Endodermal cell (in vitro differentiated cells): ENCODE measurements around the gene MAN2A2. TPM values are rescaled to one million over a fixed set of nuclear protein-coding genes. Genes with fewer than 3 reads are reported as not detected.
"Not testable (repeated sequence)": the region's sequence is repeated elsewhere in the genome, so short reads cannot be mapped to it uniquely, and the experiment has no call there.

Source experiments
- DNase-seq: peaks from one replicate; pipeline ENCODE4 v3.0.0-alpha.2; 2017
- H3K27ac ChIP-seq: 2 replicates; pipeline ENCODE4 v1.5.1; 2013; ENCODE audit warnings: mild to moderate bottlenecking, low read depth, low read length, moderate library complexity
- H3K27me3 ChIP-seq: 2 replicates; pipeline ENCODE4 v1.6.1; 2013; ENCODE audit warnings: mild to moderate bottlenecking, low read length, moderate library complexity; ENCODE audit not compliant: insufficient read depth, control insufficient read depth, poor library complexity, severe bottlenecking
- H3K36me3 ChIP-seq: 2 replicates; pipeline ENCODE4 v1.7.0; 2013; ENCODE audit warnings: mild to moderate bottlenecking, low read length, moderate library complexity; ENCODE audit not compliant: control insufficient read depth, insufficient read depth
- H3K4me1 ChIP-seq: one replicate; pipeline ENCODE4 v1.7.0; 2013; ENCODE audit warnings: low read length; ENCODE audit not compliant: control insufficient read depth, insufficient read depth
- H3K4me3 ChIP-seq: 2 replicates; pipeline ENCODE4 v1.5.1; 2013; ENCODE audit warnings: mild to moderate bottlenecking, low read length, moderate library complexity
- H3K9ac ChIP-seq: 2 replicates; pipeline ENCODE4 v1.6.1; 2013; ENCODE audit warnings: mild to moderate bottlenecking, low read length, moderate library complexity; ENCODE audit not compliant: poor library complexity, severe bottlenecking; ENCODE audit errors: extremely low read depth
- H3K9me3 ChIP-seq: 2 replicates; pipeline ENCODE4 v1.6.1; 2013; ENCODE audit warnings: mild to moderate bottlenecking, low read length, moderate library complexity; ENCODE audit not compliant: control insufficient read depth
- H3K27ac Mint-ChIP-seq: 2 replicates; pipeline ENCODE4 v1.8.0; 2020; ENCODE audit warnings: mixed read lengths
- H3K27me3 Mint-ChIP-seq: 2 replicates; pipeline ENCODE4 v1.8.0; 2021; ENCODE audit warnings: mild to moderate bottlenecking, mixed read lengths; ENCODE audit not compliant: insufficient read depth
- H3K36me3 Mint-ChIP-seq: 2 replicates; pipeline ENCODE4 v1.8.0; 2020; ENCODE audit warnings: low read depth, mixed read lengths
- H3K4me1 Mint-ChIP-seq: 2 replicates; pipeline ENCODE4 v1.8.0; 2020; ENCODE audit warnings: mixed read lengths
- H3K4me3 Mint-ChIP-seq: 2 replicates; pipeline ENCODE4 v1.8.0; 2020; ENCODE audit warnings: mild to moderate bottlenecking, moderate library complexity, mixed read lengths
- H3K9me3 Mint-ChIP-seq: 2 replicates; pipeline ENCODE4 v1.8.0; 2020; ENCODE audit warnings: mild to moderate bottlenecking, mixed read lengths
- CTCF ChIP-seq: fragments of 200-600 bp; sonication (generic); conservative IDR thresholded peaks from 2 replicates; pipeline ENCODE4 v1.5.0; 2021; ENCODE audit warnings: antibody characterized with exemption, mild to moderate bottlenecking
- WGBS, 2 experiments: methylation state at CpG; one replicate each; pipeline versions ENCODE4 v1.1.5 to v1.1.7; 2013; ENCODE audit warnings: missing lambda C conversion rate in 2 of 2, mixed read lengths in 1 of 2; ENCODE audit not compliant: insufficient coverage in 1 of 2, insufficient read length in 1 of 2; 5-methylcytosine and 5-hydroxymethylcytosine counted together
- total RNA-seq, 2 donors: library from RNA; stranded (reverse); fragmentation: NEBNext Ultra II Directional in 1 of 2; extraction: Animal tissue kit (Norgen Biotek cat#: 25700) in 1 of 2; gene quantifications; 2 replicates in 1 of 2; 3 replicates in 1 of 2; pipeline ENCODE4 v1.2.1, GENCODE V29; 2021

The MAN2A2 gene
- total RNA-seq, 2 donors from 2014 or later = 41.0 to 62.9 TPM

- H3K9ac ChIP-seq = no peak overlapping the region
- DNase-seq = no peak
Measured at GRCh38 chr15:90873488-90873997, 29.6 kb upstream of the MAN2A2 start.

GRCh38 chr15:90873998-90874605 lies 29.0 kb upstream of the MAN2A2 start:
- WGBS, 2 experiments = 50 to 52% methylated on average over 11 to 15 of the region's 15 CpGs
- no peaks in the 10 kb centered on the region for H3K9me3 Mint-ChIP-seq
- H3K27ac Mint-ChIP-seq = peak overlapping the region; percentile 78
- H3K4me1 Mint-ChIP-seq = peaks cover 42% of the 10 kb centered on the region
- H3K27me3 Mint-ChIP-seq = no peaks in the 10 kb centered on the region
- peak; percentile 81 for DNase-seq
- Histone ChIP-seq H3K27ac (no peak overlapping the region), H3K27me3 (no peaks in the 10 kb centered on the region), H3K36me3 (peaks cover 20% of the 10 kb centered on the region), H3K4me1 (peaks cover 33% of the 10 kb centered on the region), H3K9me3 (no peaks in the 10 kb centered on the region), H3K4me3 (peak overlapping the region; percentile 84), H3K9ac (no peak overlapping the region)
- H3K4me3 Mint-ChIP-seq = peak overlapping the region; percentile 67
- peaks cover 32% of the 10 kb centered on the region for H3K36me3 Mint-ChIP-seq
- TF ChIP-seq CTCF = no peak

More at GRCh38 chr15:90873488-90873997, 29.6 kb upstream of the MAN2A2 start:
- peaks cover 39% of the 10 kb centered on the region for H3K4me1 ChIP-seq
- Mint-ChIP-seq H3K4me3 (peak overlapping the region; percentile 67), H3K4me1 (peaks cover 48% of the 10 kb centered on the region), H3K36me3 (peaks cover 27% of the 10 kb centered on the region), H3K27ac (peak overlapping the region; percentile 86), H3K27me3 (no peaks in the 10 kb centered on the region), H3K9me3 (no peaks in the 10 kb centered on the region)
- no peaks in the 10 kb centered on the region for H3K9me3 ChIP-seq
- TF ChIP-seq CTCF = no peak
- no peaks in the 10 kb centered on the region for H3K27me3 ChIP-seq
- peaks cover 20% of the 10 kb centered on the region for H3K36me3 ChIP-seq
- H3K27ac ChIP-seq = no peak overlapping the region
- 80 to 88% methylated on average over 2 to 6 of the region's 6 CpGs for WGBS, 2 experiments
- H3K4me3 ChIP-seq = peak overlapping the region; percentile 84

- Histone ChIP-seq H3K36me3 (peaks cover 20% of the 10 kb centered on the region), H3K4me1 (peaks cover 26% of the 10 kb centered on the region)
- H3K4me1 Mint-ChIP-seq = peaks cover 34% of the 10 kb centered on the region
- peaks cover 39% of the 10 kb centered on the region for H3K36me3 Mint-ChIP-seq
- H3K27ac Mint-ChIP-seq, H3K9me3 ChIP-seq, H3K27me3 ChIP-seq, H3K4me3 ChIP-seq, H3K27ac ChIP-seq, H3K27me3 Mint-ChIP-seq, H3K9ac ChIP-seq, DNase-seq, H3K4me3 Mint-ChIP-seq, H3K9me3 Mint-ChIP-seq: not testable (repeated sequence)
- WGBS, 2 experiments = 96 to 98% methylated on average over 3 to 9 of the region's 9 CpGs
Measured at GRCh38 chr15:90874986-90875385, 28.1 kb upstream of the MAN2A2 start.
